NAMALWA (cell line): ENCODE data around the gene SRPRB.

Experiments
- DNase-seq: peaks from one replicate; pipeline ENCODE4 v3.0.0-alpha.2; 2015; ENCODE audit warnings: low spot score

SRPRB gene

GRCh38 chr3:133866141-133866540, 60.5 kb downstream of the SRPRB start:
- DNase-seq: no peak

- no peak for DNase-seq
Observed at GRCh38 chr3:133868186-133868585, 62.6 kb downstream of the SRPRB start.

- DNase-seq: no peak
Observed at GRCh38 chr3:133868758-133869475, 63.3 kb downstream of the SRPRB start.

GRCh38 chr3:133869586-133869985, 64.0 kb downstream of the SRPRB start:
- no peak for DNase-seq

GRCh38 chr3:133870822-133871221, 65.2 kb downstream of the SRPRB start:
- DNase-seq: no peak
